HG03135 (cell line): ENCODE results near the gene ZNFX1.

Experiments used
- ATAC-seq: cut with Tn5 transposase; IDR thresholded peaks from one replicate; pipeline ENCODE4 v1.9.1; 2021; ENCODE audit warnings: mild to moderate bottlenecking, moderate library complexity; ENCODE audit not compliant: unreplicated experiment

Gene ZNFX1

DNA sequence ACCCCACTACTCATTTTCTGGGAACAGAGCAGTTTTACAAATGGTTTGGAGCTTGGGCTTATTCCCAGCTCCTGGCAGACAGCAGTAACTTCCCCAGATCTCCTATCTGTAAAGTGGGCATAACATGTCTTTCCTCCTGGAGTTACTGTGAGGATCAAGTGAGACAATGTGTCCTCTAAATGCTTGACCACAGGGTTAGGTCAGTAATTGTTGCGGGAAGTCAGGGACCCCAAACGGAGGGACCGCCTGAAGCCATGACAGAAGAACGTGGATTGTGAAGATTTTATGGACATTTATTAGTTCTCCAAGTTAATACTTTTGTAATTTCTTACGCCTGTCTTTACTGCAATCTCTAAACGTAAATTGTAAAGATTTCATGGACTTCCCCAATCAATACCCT is 15.3 kb upstream of the ZNFX1 start:
- ATAC-seq: no peak

DNA sequence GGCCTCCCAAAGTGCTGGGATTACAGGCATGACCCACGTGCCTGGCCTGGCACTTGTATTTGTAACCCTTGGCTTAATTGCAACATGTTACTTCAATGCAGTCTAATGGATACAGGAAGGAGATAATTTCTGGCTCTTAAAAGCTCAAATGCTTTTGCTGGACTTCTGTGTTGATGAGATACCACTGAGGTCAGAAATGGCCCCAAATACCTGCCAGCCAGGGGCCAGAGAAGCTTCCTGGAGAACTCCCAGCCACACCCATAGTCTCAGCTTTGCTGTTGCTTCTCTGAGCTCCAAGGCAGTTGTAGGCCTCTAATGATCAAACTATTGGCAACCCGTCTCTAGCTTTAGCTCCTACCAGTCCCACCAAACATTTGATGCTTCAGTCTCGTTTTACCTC is 14.2 kb upstream of the ZNFX1 start:
- ATAC-seq: no peak

DNA sequence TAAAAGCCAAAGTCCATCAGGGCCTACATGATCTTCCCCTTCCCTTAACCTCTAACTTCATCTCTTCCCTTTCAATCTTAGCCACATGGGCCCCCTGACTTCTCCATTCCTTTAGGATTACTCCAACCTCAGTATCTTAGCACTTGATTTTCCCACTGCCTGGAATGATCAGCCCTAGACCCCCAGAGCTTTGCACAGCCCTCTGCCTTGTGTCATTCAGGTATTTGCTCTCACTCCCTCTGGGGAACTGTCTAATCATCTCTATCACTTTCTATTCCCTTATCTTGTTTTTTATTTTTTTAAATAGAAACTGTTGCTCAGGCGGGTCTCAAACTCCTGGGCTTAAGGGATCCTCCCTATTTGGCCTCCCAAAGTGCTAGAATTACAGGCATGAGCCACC is 13.3 kb upstream of the ZNFX1 start:
- ATAC-seq: no peak

DNA sequence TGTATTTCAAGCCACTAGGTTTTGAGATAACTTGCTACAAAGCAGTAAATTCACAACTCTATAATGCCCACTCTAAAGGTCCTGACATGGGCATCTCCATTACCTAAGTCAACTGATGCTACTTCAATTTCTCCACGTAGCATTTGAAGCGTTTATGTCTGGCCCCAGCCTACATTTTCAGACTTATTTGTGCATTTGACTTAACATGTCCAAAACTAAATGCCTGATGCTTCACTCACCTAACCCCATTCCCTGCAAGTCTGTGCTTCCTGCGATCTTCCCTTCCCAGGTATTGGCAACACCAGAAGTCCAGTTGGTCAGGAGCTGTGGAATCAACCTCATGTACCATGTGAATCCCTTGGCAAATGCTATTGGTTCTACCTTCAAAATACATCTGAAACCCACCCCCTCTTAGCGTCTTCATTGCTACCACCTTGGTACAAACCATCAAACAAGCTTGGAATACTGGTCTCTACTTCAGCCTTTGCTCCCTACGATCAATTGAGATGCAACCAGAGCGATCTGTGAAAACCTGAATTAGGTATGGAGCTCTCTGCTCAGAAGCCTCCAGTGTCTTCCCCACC is 12.8 kb upstream of the ZNFX1 start:
- no peak for ATAC-seq

- ATAC-seq: no peak
These were observed 11.2 kb upstream of the ZNFX1 start for GRCh38 chr20:49288784-49289696.

DNA sequence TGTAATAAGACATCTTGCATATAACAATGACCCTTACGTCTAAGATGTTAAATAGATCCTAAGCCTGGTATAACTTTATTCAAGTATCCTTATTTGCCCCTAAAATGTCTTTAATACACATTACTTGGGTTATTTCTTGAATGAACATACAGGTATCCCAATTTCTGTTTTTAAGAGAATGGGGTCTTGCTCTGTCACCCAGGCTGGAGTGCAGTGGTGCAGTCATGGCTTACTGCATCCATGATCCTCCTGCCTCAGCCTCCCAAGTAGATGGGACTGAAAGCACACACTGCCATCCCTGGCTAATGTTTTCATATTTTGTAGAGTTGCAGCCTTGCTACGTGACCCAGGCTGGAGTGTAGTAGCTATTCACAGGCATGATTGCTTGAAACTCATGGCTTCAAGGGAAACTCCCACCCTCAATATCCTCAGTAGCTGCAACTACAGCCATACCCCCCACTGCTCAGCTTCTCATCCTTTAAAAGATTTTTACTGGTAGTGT is 10.4 kb upstream of the ZNFX1 start:
- ATAC-seq: no peak

GRCh38 chr20:49287555-49288249 is 9.8 kb upstream of the ZNFX1 start:
- no peak for ATAC-seq

DNA sequence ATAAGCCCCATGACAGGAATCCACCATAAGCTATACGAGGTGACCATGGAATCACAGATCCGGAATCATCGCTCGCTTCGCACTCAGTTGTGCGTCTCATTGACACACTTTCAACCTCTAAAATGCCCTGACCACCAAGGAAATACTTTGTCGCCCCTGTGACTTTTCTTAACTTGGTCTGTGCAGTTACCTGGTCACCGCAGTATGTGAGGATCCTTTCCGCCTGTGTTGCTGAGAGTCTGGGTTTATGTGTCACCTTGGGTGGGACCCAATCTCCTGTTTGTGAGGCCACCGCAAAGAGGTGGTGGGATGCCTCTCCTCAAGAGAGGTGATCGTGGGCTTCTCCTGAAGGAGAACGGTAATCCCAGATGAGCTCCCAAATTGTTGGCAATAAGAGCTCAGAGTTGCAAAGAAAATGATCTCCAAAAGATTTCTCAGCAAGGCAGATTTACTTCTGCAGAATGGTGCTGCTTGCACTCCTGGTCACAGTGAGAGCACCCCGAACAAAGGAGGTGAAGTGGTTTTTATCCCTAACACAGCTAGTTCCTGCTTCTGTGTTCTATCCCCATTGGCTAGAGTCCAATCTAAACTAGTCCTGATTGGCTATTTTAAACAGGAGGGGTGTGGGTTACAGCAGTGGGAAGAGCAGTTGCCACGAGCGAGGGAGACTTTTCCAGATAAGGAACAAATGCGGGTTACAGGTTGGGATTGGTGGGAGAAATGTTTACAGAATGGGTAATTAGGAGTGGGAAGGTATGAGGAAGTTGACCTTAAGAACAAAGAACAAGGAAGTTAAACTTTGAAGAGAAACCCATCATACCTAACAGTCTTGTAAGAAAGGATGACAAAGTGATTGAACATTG is 9.1 kb upstream of the ZNFX1 start:
- ATAC-seq: no peak

GRCh38 chr20:49285813-49286494 is 8.1 kb upstream of the ZNFX1 start:
- ATAC-seq: no peak

- ATAC-seq: no peak
These were observed 7.4 kb upstream of the ZNFX1 start for GRCh38 chr20:49285233-49285668.

- ATAC-seq: no peak
These were observed 7.0 kb upstream of the ZNFX1 start for GRCh38 chr20:49284818-49285217.

GRCh38 chr20:49283703-49284625 is 6.1 kb upstream of the ZNFX1 start:
- ATAC-seq: no peak

DNA sequence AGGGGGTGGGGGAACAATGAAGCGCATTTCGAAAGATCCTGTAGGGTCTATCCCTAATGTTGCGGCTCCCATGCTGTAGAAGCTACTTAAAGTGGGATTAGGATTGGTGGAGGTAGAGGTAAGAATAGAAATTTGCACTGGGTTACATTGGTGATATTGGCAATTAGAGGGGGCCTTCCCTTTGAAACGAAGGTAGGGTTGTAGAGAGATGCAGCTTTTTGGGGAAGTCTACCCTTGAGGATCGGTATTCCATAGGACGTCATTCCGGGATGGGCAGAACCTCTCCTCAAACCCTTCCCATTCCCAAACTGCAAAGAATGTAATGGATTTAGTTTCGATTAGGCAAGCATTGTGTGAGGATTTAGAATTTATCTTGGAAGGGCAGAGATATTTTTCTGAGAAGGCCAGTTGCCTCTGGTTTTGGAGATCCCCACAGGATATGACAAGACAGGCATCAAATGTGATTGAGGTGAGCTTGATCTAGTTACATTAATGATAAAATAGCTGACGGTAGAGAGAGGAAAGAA is 5.4 kb upstream of the ZNFX1 start:
- ATAC-seq: no peak

DNA sequence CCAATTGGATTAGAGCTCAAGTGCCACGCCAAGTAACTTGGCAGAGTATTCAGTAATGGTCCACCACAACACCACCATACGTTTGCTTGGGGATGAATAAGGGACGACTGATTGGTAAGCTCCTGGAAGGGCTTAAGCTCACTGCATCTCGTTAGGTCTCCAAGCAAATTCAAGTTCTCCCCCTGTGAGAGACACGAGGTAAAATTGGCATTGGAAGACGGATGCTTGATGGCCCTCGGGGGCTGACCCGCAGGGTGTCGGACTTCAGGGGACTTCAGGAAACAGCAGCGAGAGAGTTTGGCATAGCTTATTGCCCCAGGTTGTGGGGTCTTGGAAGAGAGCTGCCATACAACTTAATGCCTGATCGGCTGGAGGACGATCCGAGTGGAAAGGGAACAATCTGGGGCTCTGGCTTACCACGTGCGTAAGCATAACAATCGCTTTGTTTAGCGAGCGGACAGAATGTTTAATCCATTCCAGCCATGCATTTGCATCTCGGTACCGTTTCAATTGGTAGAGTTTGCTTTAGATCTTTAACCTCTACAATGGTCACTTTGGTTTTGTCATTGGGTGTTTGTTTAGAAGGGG is 4.8 kb upstream of the ZNFX1 start:
- ATAC-seq: no peak

DNA sequence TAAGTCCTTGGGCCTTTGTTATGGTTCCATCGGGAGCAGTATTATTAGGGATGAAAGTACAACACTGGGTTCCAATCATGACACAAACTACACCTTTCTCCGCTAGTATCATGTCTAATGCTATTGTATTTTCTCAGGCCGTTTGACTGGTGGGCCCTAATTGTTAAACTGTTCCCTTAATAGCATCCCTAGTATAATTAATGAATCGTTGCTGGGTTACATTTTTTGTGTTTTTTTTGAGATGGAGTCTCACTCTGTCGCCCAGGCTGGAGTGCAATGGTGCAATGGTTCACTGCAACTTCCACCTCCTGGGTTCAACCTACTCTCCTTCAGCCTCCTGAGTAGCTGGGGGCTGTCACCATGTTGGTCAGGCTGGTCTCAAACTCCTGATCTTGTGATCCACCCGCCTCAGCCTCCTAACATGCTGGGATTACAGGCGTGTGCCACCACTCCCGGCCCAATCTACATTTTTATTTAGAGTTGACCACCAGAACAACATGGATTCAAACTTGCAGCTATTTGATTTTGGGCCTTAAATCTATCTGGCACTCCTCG is 4.1 kb upstream of the ZNFX1 start:
- ATAC-seq: no peak

DNA sequence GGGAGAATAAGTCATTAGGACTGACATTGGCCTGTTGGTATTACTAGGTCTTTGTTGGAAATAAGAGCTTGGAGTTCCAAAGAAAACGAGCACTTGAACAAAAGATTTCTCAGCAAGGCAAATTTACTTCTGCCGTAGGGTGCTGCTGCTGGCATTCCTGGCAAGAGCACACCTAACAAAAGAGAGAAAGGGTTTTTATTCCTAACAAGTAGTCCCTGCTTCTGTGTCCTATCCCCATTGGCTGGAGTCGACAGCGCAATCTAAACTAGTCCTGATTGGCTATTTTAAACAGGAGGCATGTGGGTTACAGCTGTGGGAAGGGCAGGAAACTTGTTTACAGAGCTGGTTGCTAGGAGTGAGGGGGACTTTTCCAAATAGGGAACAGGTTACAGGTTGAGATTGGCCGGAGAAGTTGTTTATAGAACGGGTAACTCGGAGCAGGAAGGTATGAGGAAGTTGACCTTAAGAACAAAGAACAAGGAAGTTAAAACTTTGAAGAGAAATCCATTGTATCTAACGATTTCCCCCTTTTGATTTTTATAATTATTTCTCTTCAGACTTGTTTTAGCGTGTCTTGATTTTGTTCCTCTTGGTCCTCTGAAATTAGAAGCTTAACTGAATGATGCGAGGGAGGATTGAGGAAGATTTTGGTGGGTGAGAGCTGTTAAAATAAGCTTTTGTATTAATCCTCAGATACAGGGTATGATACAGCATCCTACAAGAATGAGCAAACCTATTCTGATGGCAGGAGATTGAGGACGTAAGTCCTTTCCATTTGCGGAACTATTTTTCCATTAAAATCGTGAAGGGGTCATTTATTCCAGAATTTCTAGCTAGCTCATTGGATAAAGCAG is 3.4 kb upstream of the ZNFX1 start:
- ATAC-seq: no peak

- ATAC-seq: no peak
These were observed 2.7 kb upstream of the ZNFX1 start for GRCh38 chr20:49280463-49281058.
